DMS153 treated with DMSO at 0.1 percent for 48 hours (cell line): ENCODE measurements around the gene HELZ.
"Not testable (repeated sequence)": the region's sequence is repeated elsewhere in the genome, so short reads cannot be mapped to it uniquely, and the experiment has no call there.

Source experiments
- DNase-seq: peaks from one replicate; lab custom pipeline; 2025; ENCODE audit not compliant: unreplicated experiment; lab: John Stamatoyannopoulos, UW

Gene HELZ

DNA sequence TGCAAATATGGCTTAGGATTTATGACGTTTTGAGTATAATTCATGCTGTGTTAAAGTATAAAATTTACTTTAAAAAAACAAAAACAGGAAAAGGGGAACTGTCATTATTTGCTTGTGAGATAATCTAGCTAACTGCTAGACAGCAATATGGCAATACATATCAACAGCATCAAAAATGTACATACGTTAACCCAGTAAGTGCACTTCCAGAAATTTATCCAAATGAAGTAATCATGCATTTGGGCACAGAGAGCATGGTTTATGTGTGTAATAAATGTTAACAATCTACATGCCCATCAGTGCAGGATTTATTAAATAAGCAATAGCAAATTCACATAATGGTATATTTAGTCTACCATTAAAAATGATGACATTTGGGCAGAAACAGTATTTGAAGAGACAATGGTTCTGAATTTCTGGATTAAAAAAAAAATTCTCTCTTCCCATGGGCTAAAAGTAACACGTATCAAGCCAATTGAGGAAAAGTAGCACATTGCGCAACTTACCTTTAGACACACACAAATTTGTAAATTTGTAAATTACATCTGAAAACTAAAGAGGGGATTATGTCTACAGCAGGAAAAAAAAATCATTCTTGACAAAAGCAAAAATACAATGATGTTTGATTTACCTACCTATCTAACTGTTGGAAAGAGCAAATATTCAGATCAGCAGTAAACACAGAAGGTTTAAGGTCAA lies 120.4 kb downstream of the HELZ start:
- DNase-seq = no peak

DNA sequence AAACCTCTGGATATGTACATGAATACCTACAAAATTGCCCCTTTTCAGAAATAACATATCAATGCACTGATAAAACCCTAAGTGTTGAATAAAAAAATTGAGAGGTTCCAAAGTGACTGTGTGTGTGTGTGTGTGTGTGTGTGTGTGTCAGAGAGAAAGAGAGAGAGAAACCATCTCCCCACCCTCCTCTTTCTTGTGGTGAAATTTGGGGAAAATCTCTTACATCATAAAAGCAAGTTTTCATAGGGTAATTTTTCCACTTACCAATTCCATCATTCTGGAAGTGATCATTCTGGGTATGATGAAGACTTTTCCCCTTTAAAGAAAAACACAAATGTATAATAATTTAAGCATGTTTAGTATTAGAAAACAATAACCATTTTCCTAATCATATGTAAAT lies 121.3 kb downstream of the HELZ start:
- DNase-seq = no peak

DNA sequence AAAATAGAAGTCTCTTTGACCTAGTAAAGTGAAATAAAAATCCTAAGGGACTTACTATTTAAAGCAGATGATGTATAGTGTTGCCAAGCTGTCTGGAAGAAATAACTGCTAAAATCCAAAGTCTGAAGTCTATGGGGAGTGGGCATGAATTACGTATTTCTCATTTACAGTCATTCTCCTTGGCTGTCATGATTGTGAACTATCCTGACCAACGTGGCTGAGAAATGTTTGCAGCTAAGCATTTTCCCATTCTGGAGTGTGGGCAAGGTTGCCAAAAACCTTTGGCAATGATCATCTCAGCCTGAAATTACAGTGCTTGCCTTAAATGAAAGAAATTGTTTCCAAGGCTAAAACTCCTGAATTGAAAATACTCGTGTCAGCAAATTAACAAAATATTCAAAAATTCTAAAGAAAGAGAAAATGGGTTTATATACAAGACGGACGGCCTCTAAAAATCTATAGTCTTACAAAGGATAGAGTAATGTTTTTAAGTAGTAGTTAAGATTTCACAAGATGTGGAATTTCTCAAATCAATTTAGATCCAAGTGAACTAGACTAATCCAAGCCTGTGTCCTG lies 123.6 kb downstream of the HELZ start:
- DNase-seq = no peak

DNA sequence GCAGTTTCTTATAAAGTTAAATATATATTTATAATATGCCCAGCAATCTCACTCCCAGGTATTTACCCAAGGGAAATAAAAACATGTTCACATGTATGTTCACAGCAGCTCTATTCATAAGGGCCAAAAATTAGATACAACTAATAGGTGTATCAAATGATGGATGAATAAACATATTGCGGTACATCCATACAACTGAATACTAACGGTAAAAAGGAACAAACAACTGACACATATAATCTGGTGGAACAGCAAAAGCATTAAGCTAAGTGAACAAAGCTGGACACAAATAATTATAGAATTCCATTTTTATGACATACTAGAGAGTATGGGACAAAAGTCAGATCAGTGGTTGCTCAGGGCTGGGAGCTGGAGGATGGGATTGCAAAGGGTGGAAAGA lies 125.9 kb downstream of the HELZ start:
- no peak for DNase-seq

DNA sequence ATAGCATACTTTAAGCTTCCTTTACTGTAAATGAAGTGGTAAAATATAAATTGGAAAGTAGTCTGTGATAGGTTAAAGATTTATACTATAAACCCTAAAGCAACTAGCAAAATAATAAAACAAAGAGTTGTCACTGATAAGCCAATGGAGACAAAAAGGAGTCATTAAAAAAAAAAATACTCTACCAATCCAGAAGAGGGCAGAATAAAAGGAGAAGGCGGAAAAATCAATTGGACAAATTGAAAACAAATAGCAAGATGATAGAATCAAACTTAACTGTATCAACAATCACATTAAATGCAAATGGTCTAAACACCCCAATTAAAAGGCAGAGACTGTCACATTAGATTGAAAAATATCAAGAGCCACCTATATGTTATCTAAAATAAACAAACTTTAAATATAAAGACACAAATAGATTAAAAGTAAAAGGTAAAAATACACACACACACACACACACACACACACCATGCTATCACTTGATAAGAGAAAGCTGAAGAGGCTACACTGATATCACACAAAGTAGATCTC lies 128.9 kb downstream of the HELZ start:
- DNase-seq = no peak

DNA sequence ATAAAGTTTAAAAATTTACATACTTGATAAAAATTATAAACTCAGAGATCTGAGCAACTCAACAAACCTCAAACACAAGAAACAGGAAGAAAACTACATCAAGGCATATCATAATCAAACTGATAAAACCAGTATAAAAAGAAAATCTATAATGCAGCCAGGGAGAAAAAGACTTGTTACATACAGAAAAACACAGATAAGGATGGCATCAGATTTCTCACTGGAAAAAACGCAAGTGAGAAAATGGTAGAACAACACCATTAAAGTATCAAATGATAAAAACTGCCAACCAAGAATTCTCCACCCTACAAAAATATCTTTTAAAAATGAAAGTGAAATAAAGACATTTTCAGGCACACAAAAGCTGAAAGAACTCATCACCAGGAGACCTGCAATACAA lies 129.6 kb downstream of the HELZ start:
- no peak for DNase-seq

DNA sequence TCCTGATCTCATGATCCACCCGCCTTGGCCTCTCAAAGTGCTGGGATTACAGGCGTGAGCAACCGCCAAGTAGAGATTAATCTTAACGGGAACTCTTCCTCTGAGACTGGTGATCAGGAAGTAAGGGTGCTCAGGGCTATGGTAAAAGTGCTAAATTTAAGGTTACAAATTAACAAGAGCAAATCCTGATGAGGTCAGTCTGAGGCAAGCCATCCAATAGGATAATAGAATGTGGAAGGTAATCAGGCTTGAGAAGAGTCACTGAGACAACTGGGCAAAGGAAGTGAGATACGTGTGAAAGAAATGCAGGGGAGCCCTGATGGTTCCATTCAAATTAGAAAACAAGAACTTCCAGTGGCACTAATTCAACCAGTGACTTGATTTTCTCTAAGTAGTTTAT lies 131.5 kb downstream of the HELZ start:
- no peak for DNase-seq

DNA sequence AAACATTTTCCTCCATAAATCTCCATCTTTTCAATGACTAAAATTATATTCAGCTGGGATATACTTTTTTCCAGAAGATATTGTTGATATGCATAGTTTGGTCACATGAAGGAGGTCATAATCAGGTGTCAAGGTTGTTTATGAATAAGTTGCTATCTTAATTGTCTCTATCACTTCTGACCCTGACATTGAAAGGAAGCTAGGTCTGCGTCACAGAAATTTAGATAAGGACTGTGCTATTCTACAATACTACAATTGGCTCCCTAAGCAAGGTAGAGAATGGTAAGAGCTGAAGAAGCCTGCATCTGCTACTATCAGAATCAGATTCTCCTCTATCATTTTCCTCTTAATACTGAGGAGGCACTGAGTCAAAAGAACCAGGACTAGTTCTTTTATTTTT lies 133.2 kb downstream of the HELZ start:
- no peak for DNase-seq

DNA sequence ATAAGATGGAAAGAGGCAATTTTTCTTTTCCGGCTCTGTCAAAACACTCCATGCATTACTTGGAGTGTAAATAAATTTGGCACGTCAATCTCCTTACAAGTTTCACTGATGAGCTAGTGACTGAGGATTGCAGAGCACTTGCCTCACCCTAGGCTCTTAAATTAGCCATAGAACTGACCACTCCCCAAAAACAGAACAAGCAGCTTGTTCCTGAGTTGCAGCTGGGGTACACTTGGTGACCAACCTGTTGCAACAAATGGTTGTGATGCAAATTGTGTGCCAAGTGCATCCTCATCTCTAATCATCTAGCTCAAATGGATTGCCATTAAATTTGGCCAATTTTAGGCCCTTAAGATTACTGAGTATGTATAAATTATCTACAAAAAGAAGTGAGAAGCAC lies 133.7 kb downstream of the HELZ start:
- DNase-seq = no peak

DNA sequence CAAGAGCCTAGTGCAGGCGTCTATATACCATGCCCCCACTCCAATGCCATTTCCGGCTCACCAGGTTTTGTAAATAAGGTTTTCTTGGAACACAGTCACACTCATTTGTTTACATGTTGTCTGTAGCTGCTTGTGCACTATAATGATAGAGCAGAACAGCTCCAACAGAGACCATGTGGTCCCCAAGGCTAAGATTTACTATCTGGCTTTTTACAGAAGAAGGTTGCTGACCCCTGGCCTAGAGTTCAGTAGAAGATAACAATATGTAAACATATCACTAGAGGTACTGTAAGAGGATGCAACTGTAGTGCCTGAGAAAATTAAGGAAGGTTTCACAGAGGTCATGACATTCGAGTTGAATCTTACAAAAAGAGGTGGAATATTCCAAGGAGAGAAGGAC lies 134.4 kb downstream of the HELZ start:
- no peak for DNase-seq

DNA sequence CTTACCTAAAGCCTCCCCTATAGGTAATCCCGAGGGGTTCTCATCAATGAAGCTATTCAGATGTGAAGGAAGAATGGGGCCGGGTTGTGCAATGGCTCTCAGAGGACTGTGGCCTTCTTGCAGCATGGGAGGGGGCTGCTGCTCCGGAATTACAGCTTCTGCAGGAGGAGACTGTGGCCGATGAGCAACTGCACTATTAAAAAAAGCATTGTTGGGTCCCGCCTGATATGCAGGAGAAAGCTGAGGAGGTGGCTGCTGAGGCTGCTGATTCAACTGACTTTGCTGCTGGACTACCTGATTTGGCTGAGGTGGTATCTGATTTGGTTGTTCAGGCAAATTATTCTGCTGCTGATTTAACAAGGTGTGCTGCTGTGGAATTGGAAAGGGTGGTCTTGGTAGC lies 135.9 kb downstream of the HELZ start:
- no peak for DNase-seq

DNA sequence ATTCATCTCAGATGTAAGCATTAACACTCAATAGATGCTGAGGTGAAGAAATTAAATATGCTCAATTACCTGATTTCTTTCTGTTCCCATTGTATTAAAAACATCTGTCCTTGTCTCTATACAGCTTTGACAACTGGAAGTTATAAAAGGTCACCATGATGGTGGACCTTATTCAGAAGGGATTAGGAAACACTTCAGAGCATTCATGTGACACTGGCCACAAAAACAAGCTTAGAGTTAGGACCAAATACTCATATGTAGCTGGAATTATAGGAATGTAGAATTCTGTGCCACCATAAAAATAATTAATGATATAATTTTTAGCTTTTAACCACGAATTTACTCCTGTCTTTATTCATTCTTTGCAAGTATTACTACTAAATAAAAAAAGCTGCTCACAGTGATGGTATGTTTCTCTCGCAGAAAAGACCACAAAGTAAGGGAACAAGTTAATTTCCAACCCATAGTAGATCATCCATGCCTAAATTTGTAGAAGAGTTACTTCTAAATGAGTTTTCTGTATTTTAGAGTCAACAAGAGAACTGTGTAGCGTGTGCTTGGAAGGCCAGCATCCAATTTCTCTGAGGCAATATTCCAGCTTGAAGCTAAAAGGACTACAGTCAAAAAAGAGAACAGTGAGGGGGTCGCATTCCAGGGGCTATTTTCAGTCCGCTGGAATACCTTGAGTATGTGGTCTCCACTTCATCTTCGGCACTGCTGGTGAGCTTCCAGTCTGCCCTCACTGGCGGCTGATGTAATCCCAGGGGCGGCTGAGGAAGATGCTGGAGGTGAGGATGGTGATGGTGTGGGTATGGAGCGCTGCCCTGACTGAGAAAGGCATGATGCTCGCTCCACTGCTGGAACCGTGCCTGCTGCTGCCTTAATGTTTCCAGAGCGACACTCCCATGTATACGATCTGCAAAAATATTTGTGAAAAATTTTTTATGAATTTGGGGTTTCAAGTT lies 136.9 kb downstream of the HELZ start:
- DNase-seq = no peak

DNA sequence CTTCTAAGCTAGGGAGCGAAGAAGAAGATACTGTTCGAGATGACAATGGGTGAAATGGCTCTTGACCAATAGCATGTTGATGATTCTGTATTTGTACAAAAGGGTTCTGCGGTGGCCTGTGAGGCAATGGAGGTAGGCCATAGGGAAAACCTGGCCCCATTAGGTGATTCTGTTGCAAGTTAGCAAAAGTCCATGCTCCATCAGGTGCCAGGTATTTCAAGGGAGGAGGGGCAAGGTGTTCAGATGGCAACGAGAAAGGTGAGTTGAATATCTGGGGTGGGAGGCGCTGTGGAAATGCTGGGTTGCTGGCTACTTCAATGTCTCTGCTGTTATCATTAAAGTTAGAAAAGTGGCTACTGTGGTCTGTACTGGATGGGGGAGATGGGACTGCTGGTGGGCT lies 137.8 kb downstream of the HELZ start:
- DNase-seq = no peak

DNA sequence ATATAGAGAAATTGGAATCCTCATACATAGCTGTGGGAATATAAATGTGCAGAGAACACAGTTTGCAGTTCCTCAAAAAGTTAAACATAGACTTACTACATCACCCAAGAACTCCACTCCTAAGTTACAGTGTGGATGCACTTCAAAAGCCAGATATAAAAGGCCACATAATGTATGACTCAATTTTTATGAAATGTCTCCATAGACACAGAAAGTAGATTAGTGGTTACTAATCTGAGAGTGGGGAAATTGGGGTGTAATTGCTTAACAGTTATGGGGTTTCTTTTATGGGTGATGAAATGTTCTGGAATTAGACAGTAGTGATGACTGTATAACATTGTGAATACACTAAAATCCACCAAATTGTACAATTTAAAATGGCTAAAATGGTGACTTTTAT lies 139.8 kb downstream of the HELZ start:
- no peak for DNase-seq

DNA sequence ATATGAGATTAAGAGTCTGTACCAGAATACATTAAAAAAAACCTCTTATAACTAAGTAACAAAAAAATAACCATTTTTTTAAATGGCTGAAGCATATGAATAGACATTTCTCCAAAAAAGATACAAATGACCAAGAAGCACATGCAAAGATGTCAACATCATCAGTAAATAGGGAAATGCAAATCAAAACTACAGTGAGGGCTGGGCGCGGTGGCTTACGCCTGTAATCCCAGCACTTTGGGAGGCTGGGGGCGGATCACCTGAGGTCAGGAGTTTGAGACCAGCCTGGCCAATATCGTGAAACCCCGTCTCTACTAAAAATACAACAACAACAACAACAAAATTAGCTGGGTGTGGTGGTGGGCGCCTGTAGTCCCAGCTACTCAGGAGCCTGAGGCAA lies 140.4 kb downstream of the HELZ start:
- not testable (repeated sequence) for DNase-seq

DNA sequence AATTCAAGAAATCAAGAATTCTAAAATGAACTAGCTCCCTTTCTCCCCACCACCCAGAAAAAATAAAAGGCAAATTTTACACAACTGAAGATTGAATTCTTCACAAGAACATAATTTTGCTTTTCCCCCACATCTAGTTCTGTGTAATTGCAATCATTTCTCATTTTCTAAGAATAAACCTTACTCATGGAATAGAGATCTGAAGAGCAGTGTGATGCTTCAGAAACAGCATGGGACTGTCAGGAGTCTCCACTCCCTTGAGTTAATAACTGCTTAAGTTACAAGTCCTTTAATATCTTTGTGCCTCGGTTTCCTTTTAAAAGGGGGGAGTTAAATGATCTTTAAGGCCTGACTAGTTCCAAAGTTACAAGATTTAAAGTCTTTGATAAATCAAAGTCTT lies 147.0 kb downstream of the HELZ start:
- no peak for DNase-seq

DNA sequence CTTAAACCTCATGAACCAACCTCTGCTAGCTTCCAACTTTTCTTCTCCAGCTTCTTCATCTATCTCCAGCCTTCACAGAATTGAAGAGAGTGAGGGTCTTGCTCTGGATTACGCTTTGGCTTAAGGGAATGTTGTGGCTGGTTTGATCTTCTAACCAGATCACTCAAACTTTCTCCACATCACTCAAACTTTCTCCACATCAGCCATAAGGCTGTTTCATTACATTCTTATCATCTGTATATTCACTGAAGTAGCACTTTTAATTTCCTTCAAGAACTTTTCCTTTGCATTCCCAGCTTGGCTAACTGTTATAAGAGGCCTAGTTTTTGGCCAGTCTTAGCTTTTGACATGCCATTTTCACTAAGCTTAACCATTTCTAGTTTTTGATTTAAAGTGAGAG lies 148.4 kb downstream of the HELZ start:
- no peak for DNase-seq

DNA sequence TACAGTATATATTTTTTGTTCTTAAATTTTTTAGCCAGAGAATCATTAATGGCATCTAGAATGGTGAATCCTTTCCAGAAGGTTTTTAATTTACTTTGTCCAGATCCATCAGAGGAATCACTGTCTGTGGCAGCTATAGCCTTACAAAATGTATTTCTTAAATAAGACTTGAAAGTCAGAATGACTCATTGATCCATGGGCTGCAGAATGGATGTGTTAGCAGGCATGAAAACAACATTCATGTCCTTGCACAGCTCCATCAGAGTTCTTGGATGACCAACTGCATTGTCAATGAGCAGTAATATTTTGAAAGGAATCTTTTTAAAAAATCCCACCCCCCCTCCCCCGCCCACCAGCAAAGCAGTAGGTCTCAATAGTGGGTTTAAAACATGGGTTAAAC lies 149.2 kb downstream of the HELZ start:
- no peak for DNase-seq

DNA sequence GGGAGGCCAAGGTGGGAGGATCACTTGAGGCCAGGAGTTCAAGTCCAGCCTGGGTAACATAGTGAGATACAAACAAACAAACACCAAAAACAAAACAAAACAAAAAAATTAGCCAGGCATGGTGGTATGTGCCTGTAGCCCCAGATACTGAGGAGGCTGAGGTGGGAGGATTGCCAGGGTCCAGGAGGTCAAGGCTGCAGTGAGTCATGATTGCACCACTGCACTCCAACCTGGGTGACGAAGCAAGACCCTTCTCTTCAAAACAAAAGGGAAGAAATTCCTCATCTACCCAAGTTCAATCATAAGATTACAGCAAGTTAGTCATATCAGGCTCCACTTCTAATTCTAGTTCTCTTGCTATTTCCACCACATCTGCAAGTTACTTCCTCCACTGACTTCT lies 149.7 kb downstream of the HELZ start:
- DNase-seq = not testable (repeated sequence)

DNA sequence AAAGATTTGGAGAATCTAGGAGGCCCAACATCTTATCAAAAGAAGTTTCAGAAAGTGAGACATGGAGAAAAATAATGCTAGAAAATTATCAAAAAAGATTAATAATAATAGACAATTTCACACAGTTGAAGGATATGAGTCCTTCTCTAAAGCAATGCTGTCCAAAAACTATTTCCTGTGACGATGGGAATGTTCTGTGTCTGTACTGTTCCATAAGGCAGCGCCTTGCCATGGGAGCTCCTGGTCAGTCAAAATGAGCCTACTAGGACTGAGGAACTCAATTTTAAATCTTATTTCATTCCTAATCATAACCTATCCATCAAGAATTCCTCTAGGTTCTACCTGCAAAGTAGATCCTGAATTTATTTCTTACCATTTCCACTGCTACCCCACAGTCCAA lies 151.6 kb downstream of the HELZ start:
- no peak for DNase-seq

DNA sequence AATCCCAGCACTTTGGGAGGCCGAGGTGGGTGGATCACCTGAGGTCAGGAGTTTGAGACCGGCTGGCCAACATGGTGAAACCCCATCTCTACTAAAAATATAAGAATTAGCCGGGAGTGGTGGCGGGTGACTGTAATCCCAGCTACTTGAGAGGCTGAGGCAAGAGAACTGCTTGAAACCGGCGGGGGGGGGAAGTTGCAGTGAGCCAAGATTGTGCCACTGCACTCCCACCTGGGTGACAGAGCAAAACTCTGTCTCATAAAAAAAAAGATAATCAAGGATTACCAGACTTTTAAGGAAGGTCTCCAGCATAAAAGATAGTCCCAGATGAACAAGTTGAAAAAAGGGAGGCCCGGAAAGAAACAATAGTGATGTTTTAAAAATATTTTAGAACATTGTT lies 152.3 kb downstream of the HELZ start:
- DNase-seq = not testable (repeated sequence)

DNA sequence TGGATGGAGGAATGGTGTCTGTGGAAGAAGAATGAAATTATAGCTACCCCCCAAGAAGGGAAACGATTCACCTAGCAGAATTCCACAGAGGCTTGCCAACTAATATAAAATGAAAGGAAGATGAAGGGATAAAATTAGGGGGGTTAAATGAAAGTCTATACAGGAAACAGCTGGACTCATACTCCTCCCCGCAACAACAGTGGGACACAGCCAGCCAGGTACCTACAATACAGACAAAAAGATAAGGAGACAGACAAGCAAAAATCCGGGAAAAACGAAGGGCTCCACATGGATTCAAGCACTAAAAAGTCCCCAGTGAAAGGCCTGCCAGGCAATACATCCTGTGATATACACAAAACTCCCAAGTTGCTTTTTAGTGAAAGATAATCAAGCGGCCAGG lies 152.7 kb downstream of the HELZ start:
- no peak for DNase-seq
